GM19438 (cell line): Measurements from ENCODE around the gene MRGPRE.

ENCODE experiments used
- ATAC-seq: cut with Tn5 transposase; IDR thresholded peaks from one replicate; pipeline ENCODE4 v1.9.1; 2021; ENCODE audit warnings: low read depth; ENCODE audit not compliant: unreplicated experiment

MRGPRE gene

DNA sequence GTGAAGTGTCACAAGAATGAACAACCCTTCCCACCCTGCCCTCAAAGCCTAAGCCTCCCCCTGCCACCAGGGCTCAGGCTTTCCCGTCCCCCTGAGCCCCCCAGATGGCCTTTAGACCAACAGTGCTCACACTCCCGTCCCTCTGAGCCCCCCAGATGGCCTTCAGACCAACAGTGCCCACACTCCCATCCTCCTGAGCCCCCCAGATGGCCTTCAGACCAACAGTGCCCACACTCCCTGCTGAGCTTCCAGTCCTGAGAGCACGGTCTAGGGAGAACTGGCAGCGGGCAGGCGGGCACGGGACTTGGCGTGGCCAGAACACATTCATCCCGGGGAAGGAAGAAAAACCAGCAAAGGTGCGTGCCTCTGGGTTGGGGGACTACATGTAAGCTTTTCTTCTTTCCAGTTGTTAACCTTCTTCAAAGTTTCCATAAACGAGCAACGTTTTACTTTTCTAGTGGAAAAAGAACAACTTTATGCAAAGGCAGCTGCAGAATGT is 16.1 kb downstream of the MRGPRE start:
- ATAC-seq = no peak

DNA sequence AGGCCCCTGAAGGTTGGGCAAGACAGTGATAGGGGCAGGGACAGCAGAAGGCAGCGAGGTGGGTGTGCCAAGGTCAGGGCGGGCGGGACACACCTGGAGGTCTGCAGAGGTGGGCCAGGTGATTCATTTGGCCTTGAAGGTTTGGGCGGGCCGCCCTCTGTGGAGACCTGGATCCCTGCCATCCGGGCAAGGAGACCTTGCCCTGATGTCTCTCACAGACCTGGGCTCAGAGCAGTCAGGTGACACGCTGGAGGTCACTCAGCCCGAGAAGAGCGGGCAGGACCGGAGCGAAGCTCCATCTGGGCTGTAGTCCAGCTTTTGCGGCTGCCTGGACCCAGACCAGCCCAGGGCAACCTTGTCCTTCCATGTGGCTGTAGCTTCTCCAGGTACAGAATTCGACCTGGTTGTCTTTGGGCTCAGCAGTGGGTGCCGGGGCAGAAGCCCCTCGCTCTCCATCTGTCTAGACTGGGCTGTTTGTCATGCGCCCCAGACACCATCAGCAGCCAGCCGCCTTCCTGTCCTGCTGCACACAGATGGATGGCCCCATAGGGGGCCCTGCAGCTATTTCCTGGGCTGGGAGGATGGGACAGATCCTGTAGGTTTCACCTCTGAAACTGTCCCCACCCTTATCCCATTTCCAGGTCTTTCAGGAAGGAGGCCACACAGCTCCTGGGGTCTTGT is 16.7 kb downstream of the MRGPRE start:
- ATAC-seq = no peak

DNA sequence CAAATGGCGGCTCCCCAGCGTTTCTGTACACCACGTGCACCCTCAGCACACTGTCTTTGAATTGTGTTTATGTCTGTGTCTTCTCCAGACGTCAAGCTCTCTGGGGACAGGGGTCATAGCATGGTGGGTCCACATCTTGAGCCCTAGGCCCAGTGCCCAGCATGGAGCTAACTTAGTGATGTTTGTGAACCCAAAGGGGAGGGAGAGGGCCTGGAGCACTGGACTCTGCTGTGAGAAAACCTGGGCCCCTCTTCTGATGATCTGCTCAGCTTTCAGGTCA is 17.9 kb downstream of the MRGPRE start:
- no peak for ATAC-seq

DNA sequence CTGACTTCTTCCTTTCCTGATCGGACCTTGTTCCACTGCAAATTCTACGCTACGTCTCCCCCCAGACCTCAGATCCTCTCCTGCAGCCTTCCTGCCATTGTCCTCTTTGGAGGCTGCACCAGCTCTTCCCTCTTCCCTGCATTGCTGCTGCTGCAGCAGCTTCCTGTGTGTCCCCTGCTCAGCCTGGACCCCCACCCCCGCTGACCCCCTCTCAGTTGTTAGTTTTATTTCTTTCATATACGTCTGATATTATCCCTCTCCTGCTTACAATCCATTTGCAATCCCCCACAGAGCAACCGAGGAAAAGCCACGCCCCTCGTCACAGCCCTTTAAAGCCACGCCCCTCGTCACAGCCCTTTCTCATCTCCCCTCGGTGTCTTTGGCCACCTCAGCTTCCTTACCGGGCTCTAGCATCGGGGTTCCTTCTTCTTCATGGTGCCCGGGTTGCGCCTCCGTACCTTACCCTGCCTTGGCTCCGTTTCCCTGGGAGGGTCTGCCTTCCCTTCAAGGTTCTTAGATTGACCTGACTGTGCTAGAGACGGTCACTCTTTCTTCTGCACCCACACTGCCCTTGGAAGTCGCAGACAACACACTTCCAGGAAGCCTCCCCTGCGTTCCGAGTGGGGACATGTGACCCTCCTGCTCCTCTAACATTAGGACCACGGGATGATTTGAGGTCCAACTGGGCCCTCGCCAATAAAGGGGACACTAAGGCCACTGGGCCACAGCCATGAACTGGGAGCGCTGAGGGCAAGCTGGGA is 18.4 kb downstream of the MRGPRE start:
- ATAC-seq = no peak

DNA sequence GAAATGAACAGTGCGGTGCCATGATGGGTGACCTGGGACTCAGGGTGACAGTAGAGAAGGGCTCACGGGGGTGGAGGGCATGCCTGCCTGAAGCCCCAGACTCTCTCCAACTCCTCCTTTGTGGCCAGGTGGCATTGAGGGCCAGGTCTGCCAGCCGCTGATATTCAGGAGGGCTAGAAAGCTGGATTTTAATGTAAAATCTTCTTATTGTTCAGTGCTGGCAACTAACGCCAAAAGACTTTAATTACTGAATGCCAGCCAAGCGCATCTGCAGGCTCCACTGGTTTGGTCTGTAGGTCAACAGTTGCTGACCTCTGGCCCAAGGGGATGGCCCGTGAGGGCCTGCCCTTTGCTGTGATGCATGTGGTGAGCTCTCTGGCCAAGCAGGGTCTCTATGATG is 23.9 kb downstream of the MRGPRE start:
- no peak for ATAC-seq

DNA sequence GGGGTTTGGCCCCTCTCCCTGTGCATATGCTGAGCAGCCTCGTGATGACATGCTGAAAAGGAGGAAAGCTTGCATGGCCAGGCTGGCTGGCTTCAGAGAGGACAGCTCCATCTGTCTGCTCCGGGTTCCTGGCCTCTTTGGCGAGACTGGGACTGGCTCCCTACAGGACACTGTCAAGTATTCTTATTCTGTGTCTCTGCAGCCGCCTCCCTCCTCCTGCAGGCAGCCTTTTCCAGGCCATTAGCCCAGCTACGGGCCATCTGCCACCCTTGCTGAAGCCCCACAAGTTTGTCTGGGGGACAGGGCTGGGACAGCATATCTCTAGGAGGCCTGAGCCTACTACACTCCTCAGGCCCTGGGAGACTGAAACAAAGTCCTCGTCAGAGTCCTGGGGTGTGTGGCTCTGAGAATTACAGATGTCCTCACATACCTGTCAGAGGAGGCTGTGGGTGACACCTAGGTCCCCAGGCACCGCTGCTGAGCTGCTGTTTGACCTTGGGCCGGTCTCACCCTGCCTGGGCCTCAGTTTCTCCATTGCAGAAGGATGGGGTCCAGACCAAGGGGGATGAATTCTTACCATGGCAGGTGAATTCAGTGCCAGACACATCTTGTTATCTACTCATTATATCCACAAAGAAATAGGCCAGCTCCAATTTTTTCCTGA is 24.6 kb downstream of the MRGPRE start:
- no peak for ATAC-seq

DNA sequence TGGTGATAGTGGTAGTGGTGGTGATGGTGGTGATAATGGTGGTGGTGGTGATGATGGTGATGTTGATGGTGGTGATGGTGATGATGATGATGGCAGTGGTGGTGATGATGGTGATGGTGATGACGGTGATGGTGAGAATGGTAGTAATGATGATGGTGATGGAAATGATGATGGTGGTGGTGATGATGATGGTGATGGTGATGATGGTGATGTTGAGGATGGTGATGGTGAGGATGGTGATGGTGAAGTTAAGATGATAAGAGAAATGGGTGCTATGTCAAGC is 25.4 kb downstream of the MRGPRE start:
- ATAC-seq = no peak

DNA sequence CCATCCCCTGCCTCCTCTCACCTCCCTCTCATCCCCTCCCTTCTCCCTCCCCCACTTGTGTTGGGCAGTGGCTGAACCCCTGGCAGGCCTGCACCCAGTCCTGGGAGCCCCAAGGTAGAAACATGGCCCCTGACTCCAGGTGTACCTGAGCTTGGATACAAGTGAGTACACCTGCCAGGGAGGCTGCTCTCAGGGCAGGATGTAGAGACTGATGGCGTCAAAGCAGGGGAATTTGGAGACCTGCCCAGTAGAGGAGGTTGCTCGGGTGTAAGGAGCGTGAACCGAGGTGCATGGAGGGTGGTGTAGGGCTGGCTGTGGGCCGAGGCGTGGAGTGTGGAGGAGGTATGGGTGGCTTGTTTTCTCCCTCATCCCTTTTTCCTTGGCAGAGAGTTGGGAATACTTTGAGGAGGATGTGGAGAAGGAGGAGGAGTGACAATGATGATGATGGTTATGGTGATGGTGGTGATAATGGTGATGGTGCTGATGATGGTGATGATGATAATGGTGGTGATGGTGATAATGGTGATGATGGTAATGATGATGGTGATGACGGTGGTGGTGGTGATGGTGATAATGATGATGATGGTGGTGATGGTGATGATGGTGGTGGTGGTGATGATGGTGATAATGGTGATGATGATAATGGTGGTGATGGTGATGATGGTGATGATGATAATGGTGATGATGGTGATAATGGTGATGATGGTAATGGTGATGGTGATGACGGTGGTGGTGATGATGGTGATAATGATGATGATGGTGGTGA is 25.9 kb downstream of the MRGPRE start:
- ATAC-seq = no peak

DNA sequence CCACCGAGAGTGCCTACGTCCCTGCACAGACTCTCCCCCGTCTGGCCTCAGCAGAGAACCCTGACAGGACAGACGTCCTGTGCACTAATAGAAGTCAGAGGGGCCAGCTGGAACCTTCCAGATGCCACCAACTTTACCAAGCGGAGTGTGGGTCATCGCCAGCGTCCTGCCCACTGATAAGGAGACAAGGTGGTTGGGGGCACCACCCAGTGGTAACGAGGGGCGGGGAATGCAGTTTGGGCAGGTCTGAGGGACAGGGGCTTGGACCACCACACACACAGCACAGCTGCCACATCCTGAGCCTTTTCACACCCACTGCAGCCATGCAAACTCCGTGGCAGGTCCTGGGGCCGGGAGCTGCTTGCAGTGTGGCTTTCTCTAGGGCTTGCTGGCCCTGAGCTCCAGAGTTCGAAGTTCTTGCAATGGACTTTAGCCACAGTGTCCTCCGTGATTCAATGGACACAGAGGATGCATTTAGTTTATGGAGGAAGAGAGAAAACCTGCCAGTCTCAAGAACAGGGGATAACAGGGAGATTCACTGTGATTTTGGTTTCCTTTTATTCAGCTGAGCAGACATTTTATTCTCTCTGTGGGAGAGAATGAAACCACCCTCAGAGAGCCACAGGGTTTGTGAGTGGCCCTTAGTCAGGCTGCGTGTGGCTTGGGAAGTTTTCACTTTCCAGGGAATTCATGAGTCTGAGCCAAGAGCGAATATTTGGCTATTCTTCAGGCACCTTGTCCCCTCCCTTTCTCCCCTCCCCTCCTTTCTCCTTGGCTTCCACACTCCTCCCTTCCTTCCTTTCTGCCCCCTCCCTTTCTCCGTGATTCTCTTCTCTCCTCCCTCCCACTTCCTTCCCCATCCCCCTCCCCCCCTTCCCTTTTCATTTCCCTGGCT is 26.7 kb downstream of the MRGPRE start:
- ATAC-seq = no peak

DNA sequence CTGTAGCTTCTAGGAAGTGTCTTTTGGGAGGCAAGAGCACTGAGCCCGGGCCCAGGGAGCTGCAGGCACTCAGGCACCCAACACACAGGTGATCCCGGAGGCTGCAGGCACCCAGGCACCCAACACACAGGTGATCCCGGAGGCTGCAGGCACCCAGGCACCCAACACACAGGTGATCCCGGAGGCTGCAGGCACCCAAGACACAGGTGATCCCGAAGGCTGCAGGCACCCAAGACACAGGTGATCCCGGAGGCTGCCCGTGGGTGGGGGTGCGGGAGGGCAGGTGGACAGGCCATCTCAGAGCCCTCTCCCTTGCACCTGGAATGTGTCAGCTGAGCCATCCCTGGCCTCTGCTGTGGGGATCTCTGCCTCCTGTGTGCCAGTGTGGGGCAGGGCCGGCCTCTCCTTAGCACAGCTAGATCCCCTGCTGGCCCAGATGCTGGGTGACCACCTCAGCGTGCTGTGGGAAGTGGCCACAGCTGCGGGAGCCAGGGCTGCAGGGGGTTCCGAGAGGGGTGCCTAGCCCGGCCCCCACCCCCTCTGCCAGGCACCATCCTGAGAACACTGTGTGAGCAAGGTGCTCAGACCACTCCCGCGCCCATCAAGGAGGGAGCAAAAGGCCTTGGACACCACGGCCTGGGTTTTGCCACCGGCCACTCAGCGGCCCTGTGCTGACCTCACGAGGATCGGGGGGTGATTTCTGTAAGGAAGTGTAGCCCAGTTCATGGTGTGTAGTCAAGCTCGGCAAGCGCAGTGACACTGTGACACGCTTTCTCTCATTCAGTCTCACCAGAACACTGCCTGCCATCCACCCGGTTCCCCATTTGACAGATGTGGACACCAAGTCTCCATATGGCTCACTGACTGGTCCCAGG is 27.8 kb downstream of the MRGPRE start:
- no peak for ATAC-seq

DNA sequence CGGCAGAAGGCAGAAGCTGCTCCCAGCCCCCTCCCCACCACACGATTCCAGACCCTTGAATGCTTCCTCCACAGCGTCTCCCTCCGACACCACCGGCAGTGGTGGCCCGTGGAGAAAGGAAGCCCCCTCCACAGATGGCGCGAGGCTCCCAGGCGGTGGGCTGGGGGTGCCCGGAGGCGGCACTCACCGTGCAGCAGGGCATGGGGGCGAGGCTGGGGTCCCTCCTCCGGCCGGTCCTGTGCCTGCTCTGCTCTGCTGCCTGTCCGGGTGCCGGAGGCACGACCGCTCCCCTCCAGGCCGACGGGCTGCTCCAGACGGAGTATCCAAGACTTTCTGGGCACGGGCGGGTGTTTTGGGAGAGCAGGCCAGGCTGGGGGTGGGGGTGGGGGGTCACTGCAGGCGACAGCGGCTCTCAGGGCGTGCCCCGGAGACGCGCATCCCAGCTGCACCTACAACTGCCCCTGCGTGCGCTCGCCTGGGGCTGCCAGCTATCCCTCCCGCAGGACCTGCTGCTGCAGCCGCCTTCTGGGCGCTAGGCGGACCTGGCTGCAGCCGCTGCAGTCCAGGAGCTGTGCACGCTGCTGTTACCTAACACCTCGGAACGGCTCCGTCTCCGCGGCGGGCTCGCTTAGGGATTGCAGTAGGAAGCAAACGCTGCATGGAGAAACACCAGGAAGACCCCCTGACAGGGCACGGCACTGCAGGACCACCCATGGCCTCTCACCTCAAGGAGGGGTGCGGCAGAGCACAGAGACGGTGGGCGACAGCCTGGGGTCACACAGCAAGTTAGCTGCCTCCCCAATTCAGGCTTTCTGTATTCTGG is 28.8 kb downstream of the MRGPRE start:
- ATAC-seq = no peak

DNA sequence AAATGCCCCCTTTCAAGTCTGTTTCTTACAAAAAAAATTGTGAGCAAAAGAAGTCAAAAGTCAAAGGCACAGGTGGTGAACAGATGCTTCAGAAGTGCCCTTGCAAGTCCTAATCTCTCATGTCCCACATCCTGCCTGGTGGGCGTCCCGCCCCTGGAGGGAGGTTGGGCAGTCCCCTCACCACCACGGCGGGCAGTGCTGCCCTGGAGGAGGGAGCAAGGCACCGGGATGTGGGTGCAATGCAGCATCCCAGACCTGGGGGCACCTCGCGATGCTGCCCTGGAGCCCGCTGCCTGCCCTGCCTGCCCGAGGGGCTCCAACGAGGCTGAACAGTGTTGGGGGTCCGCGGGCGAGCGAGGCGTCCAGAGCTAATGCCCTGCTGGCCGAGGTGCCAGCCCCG is 29.5 kb downstream of the MRGPRE start:
- ATAC-seq = no peak

DNA sequence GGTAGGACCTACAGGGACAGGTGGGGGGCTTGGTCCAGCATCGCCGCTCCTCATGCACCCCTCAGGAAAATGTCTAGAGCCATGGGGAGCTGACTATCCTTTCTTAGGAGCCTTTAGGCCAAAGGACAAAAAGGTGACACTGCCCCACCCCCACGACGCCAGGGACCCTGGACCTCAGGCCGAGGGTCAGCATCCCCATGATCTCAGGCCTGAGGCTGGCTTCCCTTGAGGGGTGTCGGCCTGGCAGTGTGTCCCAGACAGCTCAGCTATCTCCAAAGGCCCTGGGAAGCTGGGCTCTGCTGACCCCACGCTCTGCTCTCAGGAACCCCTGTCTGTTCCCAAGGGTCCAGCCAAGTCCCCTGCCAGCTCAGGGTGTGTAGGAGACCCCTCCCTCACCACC is 29.9 kb downstream of the MRGPRE start:
- no peak for ATAC-seq

DNA sequence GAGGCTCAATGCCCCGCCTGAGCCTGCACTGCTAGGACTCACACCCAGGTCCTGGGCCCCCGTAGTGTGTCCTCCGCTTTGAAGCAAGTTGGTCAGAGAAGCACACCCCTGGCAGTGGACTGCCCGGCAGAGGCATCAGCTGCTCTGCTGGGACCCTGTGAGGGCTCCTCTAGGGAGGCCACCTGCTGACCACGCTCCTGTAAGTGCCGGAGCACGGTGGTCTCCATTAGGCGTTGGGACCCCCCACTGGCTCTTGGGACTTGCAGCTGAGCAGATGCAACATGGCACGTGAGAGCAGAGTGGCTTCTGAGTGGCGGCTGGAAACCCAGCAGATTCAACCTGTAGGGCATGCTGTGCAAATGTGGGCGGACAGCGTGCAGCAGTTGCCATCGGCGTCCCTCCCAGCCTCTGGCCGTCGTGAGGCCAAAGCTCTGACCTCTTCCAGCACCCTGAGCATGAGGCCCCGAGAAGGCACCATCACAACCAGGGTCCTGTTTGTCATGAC is 30.5 kb downstream of the MRGPRE start:
- no peak for ATAC-seq

DNA sequence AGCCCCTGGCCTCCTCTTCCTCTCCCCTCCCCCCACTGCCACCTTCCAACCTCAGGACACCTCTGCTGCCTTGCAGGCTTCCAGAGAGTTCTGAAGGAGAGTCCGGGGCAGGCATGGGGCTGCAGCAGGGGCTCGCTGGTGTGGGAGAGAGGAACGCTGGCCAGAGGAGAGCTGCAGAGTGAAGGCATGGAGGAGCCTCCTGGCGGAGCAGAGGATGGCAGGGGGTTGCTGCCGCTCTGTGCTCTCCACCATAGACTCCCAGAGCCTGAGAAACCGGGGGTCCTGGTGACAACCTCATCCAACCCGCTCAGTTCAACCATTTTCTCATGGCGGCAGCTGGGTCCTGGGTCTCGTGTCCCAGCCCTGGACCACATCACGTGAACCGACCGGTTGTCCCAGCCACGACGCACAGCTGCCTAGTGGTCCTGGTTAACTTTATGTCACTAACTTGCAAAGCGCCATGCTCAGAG is 31.1 kb downstream of the MRGPRE start:
- ATAC-seq = no peak

DNA sequence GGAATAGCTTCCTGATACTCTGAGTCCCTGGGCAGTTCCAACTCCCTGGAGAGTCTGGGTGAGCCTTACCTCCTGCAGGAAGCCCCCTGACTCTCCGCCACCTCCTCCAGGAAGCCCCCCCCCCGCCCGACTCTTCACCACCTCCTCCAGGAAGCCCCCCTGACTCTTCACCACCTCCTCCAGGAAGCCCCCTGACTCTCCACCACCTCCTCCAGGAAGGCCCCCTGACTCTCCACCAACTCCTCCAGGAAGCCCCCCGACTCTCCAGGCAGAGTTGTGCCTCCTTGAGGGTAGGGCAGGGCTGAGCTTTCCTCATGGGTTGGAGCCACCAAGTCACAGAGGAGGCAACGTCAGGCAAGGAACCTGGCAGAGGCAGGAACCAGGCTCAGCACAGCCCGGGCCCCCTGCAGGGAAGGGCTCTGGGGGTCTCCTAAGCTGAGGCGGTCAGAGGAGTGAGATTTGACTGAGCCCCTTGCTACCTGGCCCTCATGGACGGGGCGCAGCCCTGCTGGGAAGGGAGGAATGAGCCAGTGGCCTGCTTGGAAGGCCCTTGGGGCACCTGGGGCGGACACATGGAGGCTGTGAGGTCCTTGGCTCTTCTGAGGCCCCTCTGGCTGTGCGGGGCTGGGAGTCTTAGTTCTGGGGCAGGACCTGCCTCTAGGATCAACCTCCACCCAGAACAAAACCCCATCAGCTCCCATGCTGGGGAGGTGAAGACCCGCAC is 31.7 kb downstream of the MRGPRE start:
- no peak for ATAC-seq

DNA sequence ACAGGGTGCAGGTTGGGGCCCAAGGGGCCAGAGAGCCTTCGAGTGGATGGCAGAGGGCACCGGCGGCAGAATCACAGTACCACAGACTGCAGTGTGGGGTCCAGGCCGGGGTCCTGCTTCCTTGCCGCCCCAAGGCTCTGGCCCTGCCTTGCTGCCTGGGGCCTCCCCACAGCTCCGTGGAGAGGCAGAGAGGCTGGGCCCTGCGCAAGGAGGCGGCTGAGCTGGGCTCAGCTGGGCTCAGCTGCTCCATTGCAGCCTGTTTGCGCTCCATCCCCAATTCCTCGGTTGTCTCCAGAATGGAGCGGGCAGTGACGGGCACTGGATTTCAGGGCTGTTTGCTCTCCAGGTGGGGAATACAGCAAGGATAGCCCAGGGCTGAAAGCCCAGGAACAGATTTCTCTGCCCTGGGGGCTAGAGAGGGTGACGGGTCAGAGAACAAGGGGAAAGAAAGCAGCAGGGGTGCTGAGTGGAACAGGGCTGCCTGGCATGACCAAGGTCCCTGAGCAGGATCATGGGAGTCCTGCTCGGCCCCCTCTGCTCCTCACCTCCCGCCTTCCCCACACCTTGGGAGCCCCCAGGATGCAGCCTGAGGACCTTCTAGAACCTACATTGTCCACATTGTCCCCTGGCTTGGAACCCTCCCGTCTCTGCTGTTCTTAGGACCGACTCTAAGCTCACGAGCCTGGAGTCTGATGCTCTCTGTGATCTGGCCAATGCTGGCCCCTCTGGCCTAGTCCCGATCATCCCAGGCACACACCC is 32.5 kb downstream of the MRGPRE start:
- no peak for ATAC-seq
